NCI-H2196 (cell line): Measurements from ENCODE around the gene ST3GAL4.

Source experiments
- DNase-seq: peaks from one replicate; lab custom pipeline; 2025; ENCODE audit not compliant: unreplicated experiment; lab: John Stamatoyannopoulos, UW

The ST3GAL4 gene

GRCh38 chr11:126405374-126405773 is 49.9 kb downstream of the ST3GAL4 start:
- DNase-seq: peak; percentile 16

- no peak for DNase-seq
Observed at GRCh38 chr11:126405906-126406305, 50.4 kb downstream of the ST3GAL4 start.

- DNase-seq: no peak
Observed at GRCh38 chr11:126406368-126406767, 50.9 kb downstream of the ST3GAL4 start.

- DNase-seq: no peak
Observed at GRCh38 chr11:126407101-126407521, 51.6 kb downstream of the ST3GAL4 start.

- no peak for DNase-seq
Observed at GRCh38 chr11:126407682-126408288, 52.3 kb downstream of the ST3GAL4 start.

GRCh38 chr11:126408496-126408895 is 53.0 kb downstream of the ST3GAL4 start:
- no peak for DNase-seq

GRCh38 chr11:126408901-126409619 is 53.6 kb downstream of the ST3GAL4 start:
- no peak for DNase-seq

- DNase-seq: no peak
Observed at GRCh38 chr11:126409620-126409985, 54.1 kb downstream of the ST3GAL4 start.

GRCh38 chr11:126410649-126411048 is 55.2 kb downstream of the ST3GAL4 start:
- no peak for DNase-seq

GRCh38 chr11:126411971-126412381 is 56.5 kb downstream of the ST3GAL4 start:
- DNase-seq: no peak

GRCh38 chr11:126413426-126413825 is 57.9 kb downstream of the ST3GAL4 start:
- DNase-seq: no peak

GRCh38 chr11:126413843-126414405 is 58.4 kb downstream of the ST3GAL4 start:
- no peak for DNase-seq

GRCh38 chr11:126414615-126415014 is 59.1 kb downstream of the ST3GAL4 start:
- DNase-seq: no peak

GRCh38 chr11:126415128-126415527 is 59.6 kb downstream of the ST3GAL4 start:
- no peak for DNase-seq

- no peak for DNase-seq
Observed at GRCh38 chr11:126415669-126416420, 60.4 kb downstream of the ST3GAL4 start.

- DNase-seq: no peak
Observed at GRCh38 chr11:126416542-126417090, 61.1 kb downstream of the ST3GAL4 start.

GRCh38 chr11:126417091-126417862 is 61.8 kb downstream of the ST3GAL4 start:
- DNase-seq: no peak

- DNase-seq: no peak
Observed at GRCh38 chr11:126418887-126419286, 63.4 kb downstream of the ST3GAL4 start.

- DNase-seq: peak; percentile 31
Observed at GRCh38 chr11:126419801-126420697, 64.6 kb downstream of the ST3GAL4 start.
